IPS-18c (cell line): ENCODE data around the gene ZNF423.

Source experiments
- H3K4me3 ChIP-seq: 2 replicates; pipeline ENCODE4 v1.7.0; 2013; ENCODE audit warnings: low read depth, mild to moderate bottlenecking, low read length, moderate library complexity; ENCODE audit not compliant: insufficient read depth
- H3K9me3 ChIP-seq: one replicate; pipeline ENCODE4 v1.6.1; 2013; ENCODE audit warnings: mild to moderate bottlenecking, low read length, moderate library complexity; ENCODE audit not compliant: control insufficient read depth, insufficient read depth

The ZNF423 gene

GRCh38 chr16:49836218-49836617 is 19.7 kb downstream of the ZNF423 start:
- Histone ChIP-seq H3K9me3 (no peaks in the 10 kb centered on the region), H3K4me3 (peak overlapping the region; percentile 15; the same call in 1 of the 2 replicates)

- Histone ChIP-seq H3K9me3 (no peaks in the 10 kb centered on the region), H3K4me3 (0 out of 2 replicates have a peak overlapping the region, but pooled peaks have one; percentile 9)
These were observed 20.6 kb downstream of the ZNF423 start for GRCh38 chr16:49835161-49835777.

GRCh38 chr16:49834531-49835151 is 21.3 kb downstream of the ZNF423 start:
- Histone ChIP-seq H3K9me3 (no peaks in the 10 kb centered on the region), H3K4me3 (0 out of 2 replicates have a peak overlapping the region, but pooled peaks have one; percentile 9)

DNA sequence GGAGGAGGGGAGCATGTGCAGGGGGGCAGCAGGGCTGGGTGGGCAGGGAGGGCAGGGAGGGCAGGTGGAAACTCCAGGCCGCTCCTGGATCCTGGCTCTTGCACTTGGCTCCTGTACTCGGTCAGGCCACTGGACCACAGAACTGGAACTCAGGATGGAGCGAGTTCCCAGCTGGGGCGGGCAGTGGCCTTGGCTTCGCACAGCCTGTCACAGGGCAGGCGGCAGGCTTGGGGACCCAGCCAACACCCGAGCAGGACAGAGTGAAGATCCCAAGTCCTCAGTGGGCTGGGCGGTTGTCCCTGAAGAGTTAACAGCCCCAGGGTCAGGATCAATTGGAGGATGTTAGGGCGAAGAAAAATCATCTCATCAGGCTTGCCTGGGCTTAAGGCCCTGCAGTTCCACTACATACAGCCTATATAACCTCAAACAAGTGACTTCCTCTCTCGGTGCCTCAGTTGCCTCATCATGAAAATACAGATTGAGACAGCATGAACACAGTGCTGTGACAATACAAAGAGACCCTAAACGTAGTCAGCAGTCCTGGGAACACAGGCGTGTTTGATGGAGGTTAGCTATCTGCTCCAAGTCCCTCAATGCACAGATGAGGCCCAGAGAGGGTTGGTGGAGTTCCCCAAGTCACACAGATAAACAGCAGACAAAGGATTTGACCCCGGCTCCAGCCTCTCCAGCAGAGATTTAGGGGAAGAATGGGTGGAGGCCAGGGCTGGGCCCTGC is 21.9 kb downstream of the ZNF423 start:
- no peak overlapping the region for H3K4me3 ChIP-seq

DNA sequence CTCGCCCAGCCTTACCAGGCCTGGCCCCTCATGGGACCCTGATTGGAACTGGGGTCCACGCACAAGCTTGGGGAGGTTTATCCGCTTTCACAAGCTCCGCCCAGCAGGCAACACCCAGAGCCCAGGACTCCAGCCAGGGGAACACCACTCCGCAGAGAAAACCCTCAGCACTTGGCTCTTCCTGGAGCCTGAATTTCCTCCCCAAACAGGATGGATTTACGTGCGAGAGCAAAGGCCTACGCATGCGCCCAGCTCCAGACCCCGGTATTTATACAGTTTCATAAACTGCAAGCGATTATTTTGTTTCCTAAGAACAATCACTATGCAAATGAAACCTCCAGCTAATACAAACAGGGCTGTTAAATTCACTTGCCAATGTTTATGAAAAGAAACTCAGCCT is 22.8 kb downstream of the ZNF423 start:
- Histone ChIP-seq H3K4me3 (no peak overlapping the region; the same call in 1 of the 2 replicates), H3K9me3 (no peaks in the 10 kb centered on the region)

More for the DNA sequence above, 21.9 kb downstream of the ZNF423 start:
- H3K9me3 ChIP-seq: no peaks in the 10 kb centered on the region

DNA sequence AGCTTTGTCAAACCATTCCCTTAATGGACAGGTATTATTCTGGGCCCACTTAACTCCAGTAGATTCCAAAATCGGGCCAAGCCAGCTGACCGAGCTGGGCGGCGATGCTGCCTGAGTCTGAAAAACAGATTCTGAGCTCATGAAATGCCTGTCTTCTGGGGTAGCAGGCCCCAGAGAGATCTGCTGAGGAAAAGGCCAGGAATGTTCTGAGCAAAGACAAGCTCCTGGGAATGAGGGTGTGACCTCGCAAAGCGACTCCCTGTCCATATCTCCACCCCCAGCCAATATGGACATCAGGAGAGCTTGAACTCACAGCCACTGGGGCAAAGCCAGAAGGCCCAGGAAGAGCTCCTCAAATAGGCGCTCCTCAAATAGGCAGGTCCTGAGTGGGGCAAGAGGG is 23.7 kb downstream of the ZNF423 start:
- no peak overlapping the region for H3K4me3 ChIP-seq
- no peaks in the 10 kb centered on the region for H3K9me3 ChIP-seq

GRCh38 chr16:49830873-49831272 is 25.0 kb downstream of the ZNF423 start:
- Histone ChIP-seq H3K9me3 (no peaks in the 10 kb centered on the region), H3K4me3 (no peak overlapping the region)

GRCh38 chr16:49828533-49829267 is 27.2 kb downstream of the ZNF423 start:
- Histone ChIP-seq H3K4me3 (no peak overlapping the region), H3K9me3 (no peaks in the 10 kb centered on the region)

DNA sequence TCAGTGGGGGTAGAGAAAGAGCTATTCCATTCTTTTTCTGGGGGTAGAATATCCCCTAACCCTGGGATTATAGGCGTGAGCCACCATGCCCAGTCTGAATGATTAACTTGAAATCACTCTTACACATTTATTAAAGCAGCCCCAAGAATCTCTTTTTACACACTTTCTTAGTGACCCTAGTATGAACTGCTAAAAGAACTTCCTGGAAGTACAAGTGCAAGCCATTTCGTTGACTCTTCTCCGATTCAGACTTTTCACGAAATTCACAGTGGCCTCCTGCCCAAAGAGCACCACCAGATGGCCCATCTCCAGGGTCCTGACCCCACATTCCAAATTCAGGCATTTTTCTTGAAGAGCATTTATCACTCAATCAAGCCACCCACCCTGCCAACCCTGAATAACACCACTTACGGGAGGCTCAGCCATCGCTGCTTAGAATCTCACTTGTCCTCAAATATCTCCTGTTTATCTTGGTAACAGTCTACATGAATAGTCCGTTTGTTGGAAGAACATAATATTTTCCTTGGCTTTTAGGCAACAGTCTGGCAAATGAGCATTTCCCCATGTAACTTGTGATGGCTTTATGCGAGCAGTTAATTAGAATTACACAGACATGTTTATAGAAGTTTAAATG is 28.0 kb downstream of the ZNF423 start:
- no peaks in the 10 kb centered on the region for H3K9me3 ChIP-seq
- no peak overlapping the region for H3K4me3 ChIP-seq

DNA sequence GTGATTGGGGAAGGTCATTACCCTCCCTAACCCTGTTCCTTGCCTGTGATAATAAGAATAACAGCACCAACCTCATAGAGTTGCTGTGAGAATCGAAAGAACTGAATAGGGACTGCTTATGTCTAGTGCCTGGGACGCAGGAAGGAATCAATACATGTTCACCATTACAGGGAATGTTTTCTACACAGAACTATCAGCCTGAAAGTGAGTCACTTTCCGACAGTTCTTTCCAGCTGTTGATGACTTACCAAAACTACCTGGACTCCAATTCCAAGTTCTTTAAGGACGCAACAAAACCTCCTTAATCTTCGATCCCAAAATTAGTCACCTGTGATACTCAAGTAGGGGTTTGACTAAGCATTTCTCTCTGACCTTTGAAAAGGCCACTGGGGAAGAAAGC is 29.4 kb downstream of the ZNF423 start:
- Histone ChIP-seq H3K9me3 (no peaks in the 10 kb centered on the region), H3K4me3 (no peak overlapping the region)

DNA sequence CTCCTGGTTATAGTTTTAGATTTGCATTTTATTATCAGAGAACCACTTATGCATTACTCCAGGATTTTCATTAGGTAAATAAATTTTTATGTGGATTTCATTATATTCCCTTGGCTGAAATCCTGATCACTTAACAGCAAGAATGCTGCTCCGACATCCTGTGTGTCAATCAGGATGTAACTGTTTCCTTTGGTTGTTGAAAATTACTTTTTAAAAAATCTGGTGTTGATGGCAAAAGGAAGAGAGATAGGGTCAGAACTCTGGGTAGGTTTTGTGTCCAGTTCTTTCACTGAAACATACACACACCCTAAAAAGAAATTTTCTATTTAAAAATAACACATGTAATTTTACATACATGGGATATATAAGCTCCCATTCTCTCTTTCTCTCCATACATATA is 30.9 kb downstream of the ZNF423 start:
- H3K4me3 ChIP-seq: no peak overlapping the region

GRCh38 chr16:49824593-49824992 is 31.3 kb downstream of the ZNF423 start:
- Histone ChIP-seq H3K4me3 (no peak overlapping the region), H3K9me3 (no peaks in the 10 kb centered on the region)

More for the DNA sequence above, 30.9 kb downstream of the ZNF423 start:
- no peaks in the 10 kb centered on the region for H3K9me3 ChIP-seq

- H3K9me3 ChIP-seq: no peaks in the 10 kb centered on the region
- no peak overlapping the region for H3K4me3 ChIP-seq
These were observed 33.1 kb downstream of the ZNF423 start for GRCh38 chr16:49822649-49823370.

GRCh38 chr16:49821614-49822282 is 34.2 kb downstream of the ZNF423 start:
- no peak overlapping the region for H3K4me3 ChIP-seq

GRCh38 chr16:49821156-49821555 is 34.8 kb downstream of the ZNF423 start:
- Histone ChIP-seq H3K4me3 (no peak overlapping the region), H3K9me3 (no peaks in the 10 kb centered on the region)

More at GRCh38 chr16:49821614-49822282, 34.2 kb downstream of the ZNF423 start:
- H3K9me3 ChIP-seq: no peaks in the 10 kb centered on the region
